ENCODE measurements around the gene DSEL.
A peak's percentile ranks its signal among the peaks of the same experiment; 100 is the strongest.

The DSEL gene

GRCh38 chr18:67519592-67519991 is 3.1 kb upstream of the DSEL start:
- no peaks in the 10 kb centered on the region for H4K20me1 ChIP-seq
- no peak overlapping the region for H3K9ac ChIP-seq
- peaks cover 5% of the 10 kb centered on the region; the same call in 1 of the 2 replicates for H3K4me1 ChIP-seq
- H3K4me2 ChIP-seq, result no peak overlapping the region
- H3K27me3 ChIP-seq, result peaks cover 4% of the 10 kb centered on the region; the same call in 1 of the 2 replicates
- H3K36me3 ChIP-seq, result no peaks in the 10 kb centered on the region
- no peak for TF ChIP-seq Cebpa-rat (IDR thresholded peaks at IDR 0.05)
- no peaks in the 10 kb centered on the region for H3K9me3 ChIP-seq
- H3K4me3 ChIP-seq, result no peak overlapping the region
- H3K27ac ChIP-seq, result no peak overlapping the region

GRCh38 chr18:67518566-67518965 is 2.0 kb upstream of the DSEL start:
- no peak for TF ChIP-seq Cebpa-rat (IDR thresholded peaks at IDR 0.05)
- Histone ChIP-seq H3K4me1 (peaks cover 5% of the 10 kb centered on the region; the same call in 1 of the 2 replicates), H3K4me3 (no peak overlapping the region), H4K20me1 (no peaks in the 10 kb centered on the region), H3K4me2 (no peak overlapping the region), H3K27me3 (peaks cover 4% of the 10 kb centered on the region; the same call in 1 of the 2 replicates), H3K9ac (no peak overlapping the region), H3K36me3 (no peaks in the 10 kb centered on the region), H3K27ac (no peak overlapping the region), H3K9me3 (no peaks in the 10 kb centered on the region)

- Histone ChIP-seq H3K9ac (no peak overlapping the region), H3K4me1 (peaks cover 5% of the 10 kb centered on the region; the same call in 1 of the 2 replicates), H4K20me1 (no peaks in the 10 kb centered on the region), H3K27ac (no peak overlapping the region), H3K9me3 (no peaks in the 10 kb centered on the region), H3K27me3 (peaks cover 4% of the 10 kb centered on the region; the same call in 1 of the 2 replicates), H3K4me2 (peak overlapping the region; percentile 77), H3K4me3 (peak overlapping the region; percentile 88), H3K36me3 (no peaks in the 10 kb centered on the region)
- TF ChIP-seq Cebpa-rat (IDR thresholded peaks at IDR 0.05), result no peak
Observed at GRCh38 chr18:67517444-67517765, 885 bp upstream of the DSEL start.

GRCh38 chr18:67515942-67516538 is 480 bp downstream of the DSEL start:
- H3K9ac ChIP-seq, result peak overlapping the region; percentile 76
- H3K27me3 ChIP-seq, result peaks cover 4% of the 10 kb centered on the region; the same call in 1 of the 2 replicates
- H3K27ac ChIP-seq, result no peak overlapping the region
- H3K9me3 ChIP-seq, result no peaks in the 10 kb centered on the region
- H4K20me1 ChIP-seq, result no peaks in the 10 kb centered on the region
- peaks cover 5% of the 10 kb centered on the region; the same call in 1 of the 2 replicates for H3K4me1 ChIP-seq
- peak overlapping the region; percentile 88 for H3K4me3 ChIP-seq
- H3K36me3 ChIP-seq, result no peaks in the 10 kb centered on the region
- H3K4me2 ChIP-seq, result peak overlapping the region; percentile 93
- no peak for TF ChIP-seq Cebpa-rat (IDR thresholded peaks at IDR 0.05)

- peaks cover 5% of the 10 kb centered on the region; the same call in 1 of the 2 replicates for H3K4me1 ChIP-seq
- H4K20me1 ChIP-seq, result no peaks in the 10 kb centered on the region
- no peak overlapping the region for H3K27ac ChIP-seq
- no peak for TF ChIP-seq Cebpa-rat (IDR thresholded peaks at IDR 0.05)
- no peaks in the 10 kb centered on the region for H3K36me3 ChIP-seq
- no peak overlapping the region for H3K4me3 ChIP-seq
- H3K27me3 ChIP-seq, result peaks cover 4% of the 10 kb centered on the region; the same call in 1 of the 2 replicates
- H3K4me2 ChIP-seq, result 0 out of 2 replicates have a peak overlapping the region, but pooled peaks have one; percentile 93
- H3K9ac ChIP-seq, result no peak overlapping the region
- no peaks in the 10 kb centered on the region for H3K9me3 ChIP-seq
Observed at GRCh38 chr18:67514901-67515540, 1.5 kb downstream of the DSEL start.

GRCh38 chr18:67514465-67514864 is 2.1 kb downstream of the DSEL start:
- no peak overlapping the region for H3K9ac ChIP-seq
- no peaks in the 10 kb centered on the region for H4K20me1 ChIP-seq
- peaks cover 5% of the 10 kb centered on the region; the same call in 1 of the 2 replicates for H3K4me1 ChIP-seq
- H3K4me3 ChIP-seq, result no peak overlapping the region
- H3K27ac ChIP-seq, result no peak overlapping the region
- H3K36me3 ChIP-seq, result no peaks in the 10 kb centered on the region
- H3K27me3 ChIP-seq, result peaks cover 4% of the 10 kb centered on the region; the same call in 1 of the 2 replicates
- H3K9me3 ChIP-seq, result no peaks in the 10 kb centered on the region
- H3K4me2 ChIP-seq, result no peak overlapping the region
- no peak for TF ChIP-seq Cebpa-rat (IDR thresholded peaks at IDR 0.05)

- no peaks in the 10 kb centered on the region for H4K20me1 ChIP-seq
- peaks cover 4% of the 10 kb centered on the region; the same call in 1 of the 2 replicates for H3K27me3 ChIP-seq
- no peak overlapping the region for H3K9ac ChIP-seq
- no peak overlapping the region for H3K4me3 ChIP-seq
- TF ChIP-seq Cebpa-rat (IDR thresholded peaks at IDR 0.05), result no peak
- no peaks in the 10 kb centered on the region for H3K36me3 ChIP-seq
- H3K9me3 ChIP-seq, result 0 out of 2 replicates have a peak, but pooled peaks cover 1% of the 10 kb centered on the region
- no peak overlapping the region for H3K27ac ChIP-seq
- H3K4me2 ChIP-seq, result no peak overlapping the region
- peaks cover 5% of the 10 kb centered on the region; the same call in 1 of the 2 replicates for H3K4me1 ChIP-seq
Observed at GRCh38 chr18:67513280-67513679, 3.2 kb downstream of the DSEL start.

GRCh38 chr18:67511840-67512239 is 4.7 kb downstream of the DSEL start:
- peaks cover 4% of the 10 kb centered on the region; the same call in 1 of the 2 replicates for H3K27me3 ChIP-seq
- no peak overlapping the region for H3K9ac ChIP-seq
- no peak overlapping the region for H3K27ac ChIP-seq
- H3K9me3 ChIP-seq, result 0 out of 2 replicates have a peak, but pooled peaks cover 4% of the 10 kb centered on the region
- H3K4me2 ChIP-seq, result no peak overlapping the region
- H3K4me3 ChIP-seq, result no peak overlapping the region
- H4K20me1 ChIP-seq, result no peaks in the 10 kb centered on the region
- H3K36me3 ChIP-seq, result no peaks in the 10 kb centered on the region
- no peak for TF ChIP-seq Cebpa-rat (IDR thresholded peaks at IDR 0.05)
- no peaks in the 10 kb centered on the region for H3K4me1 ChIP-seq

GRCh38 chr18:67510831-67511230 is 5.7 kb downstream of the DSEL start:
- no peak overlapping the region for H3K27ac ChIP-seq
- no peak overlapping the region for H3K4me3 ChIP-seq
- no peak overlapping the region for H3K4me2 ChIP-seq
- no peak for TF ChIP-seq Cebpa-rat (IDR thresholded peaks at IDR 0.05)
- H3K36me3 ChIP-seq, result no peaks in the 10 kb centered on the region
- no peaks in the 10 kb centered on the region for H4K20me1 ChIP-seq
- peaks cover 2% of the 10 kb centered on the region; the same call in 1 of the 2 replicates for H3K27me3 ChIP-seq
- no peak overlapping the region for H3K9ac ChIP-seq
- H3K9me3 ChIP-seq, result 0 out of 2 replicates have a peak, but pooled peaks cover 4% of the 10 kb centered on the region
- no peaks in the 10 kb centered on the region for H3K4me1 ChIP-seq

GRCh38 chr18:67509741-67510391 is 6.7 kb downstream of the DSEL start:
- Histone ChIP-seq H3K4me3 (no peak overlapping the region), H3K9me3 (0 out of 2 replicates have a peak, but pooled peaks cover 4% of the 10 kb centered on the region), H4K20me1 (no peaks in the 10 kb centered on the region), H3K4me1 (no peaks in the 10 kb centered on the region), H3K4me2 (no peak overlapping the region), H3K36me3 (no peaks in the 10 kb centered on the region), H3K27me3 (no peaks in the 10 kb centered on the region), H3K9ac (no peak overlapping the region), H3K27ac (no peak overlapping the region)
- TF ChIP-seq Cebpa-rat (IDR thresholded peaks at IDR 0.05), result no peak
